HuH-7 (cell line): ENCODE results near the gene CDK11A.
"Not testable (repeated sequence)": the region's sequence is repeated elsewhere in the genome, so short reads cannot be mapped to it uniquely, and the experiment has no call there.

ENCODE experiments used
- DNase-seq: peaks from one replicate; pipeline ENCODE4 v3.0.0; 2011; ENCODE audit warnings: low spot score

The CDK11A gene

DNA sequence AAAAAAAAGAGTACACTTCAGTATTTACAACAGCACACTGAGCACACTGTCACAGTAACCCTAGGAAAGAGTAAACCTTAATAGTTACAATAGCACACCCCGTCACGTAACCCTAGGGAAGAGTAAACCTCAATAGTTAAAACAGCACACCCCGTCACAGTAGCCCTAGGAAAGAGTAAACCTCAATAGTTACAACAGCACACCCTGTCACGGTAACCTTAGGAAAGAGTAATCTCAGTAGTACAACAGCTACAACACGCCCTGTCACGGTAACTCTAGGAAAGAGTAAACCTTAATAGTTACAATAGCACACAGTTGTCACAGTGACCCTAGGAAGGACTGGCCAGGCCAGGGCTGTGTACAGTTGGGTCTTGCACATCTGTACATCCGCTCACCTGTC lies 3.0 kb downstream of the CDK11A start:
- no peak for DNase-seq

DNA sequence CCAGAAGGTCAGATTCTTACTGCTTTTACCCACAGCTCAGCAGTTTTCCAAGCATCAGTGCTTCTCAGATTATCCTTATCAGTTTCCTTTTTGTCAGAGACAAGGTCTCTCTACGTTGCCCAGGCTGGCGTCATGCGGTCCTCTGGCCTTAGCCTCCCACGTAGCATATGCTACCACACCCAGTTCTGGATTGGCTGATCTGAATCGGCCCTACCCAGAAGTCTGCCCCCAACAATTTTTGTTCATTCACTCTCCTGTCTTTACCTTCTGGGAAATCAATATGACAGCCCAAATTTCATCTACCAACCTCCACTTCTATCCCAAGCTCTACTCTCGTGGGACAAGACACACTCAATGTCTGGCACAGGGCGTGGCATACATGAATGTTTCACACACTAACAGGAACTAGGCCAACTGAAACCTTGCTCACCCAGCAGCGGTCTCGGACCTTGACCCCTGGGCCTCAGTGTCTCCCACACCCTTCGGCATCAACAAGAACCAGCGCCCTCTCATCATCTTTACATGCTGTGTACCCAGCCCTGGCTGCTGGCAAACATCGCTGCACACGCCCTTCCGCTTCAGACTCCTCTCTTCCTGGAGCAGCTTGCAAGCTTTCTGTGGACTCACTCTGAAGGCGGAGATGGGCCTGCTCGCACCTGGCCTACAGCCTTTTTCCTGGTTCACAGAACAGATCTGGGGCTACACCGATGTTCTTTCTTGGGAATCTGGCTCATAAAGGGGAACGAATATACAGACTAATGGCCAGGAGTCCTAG lies 8.9 kb downstream of the CDK11A start:
- DNase-seq: not testable (repeated sequence)

DNA sequence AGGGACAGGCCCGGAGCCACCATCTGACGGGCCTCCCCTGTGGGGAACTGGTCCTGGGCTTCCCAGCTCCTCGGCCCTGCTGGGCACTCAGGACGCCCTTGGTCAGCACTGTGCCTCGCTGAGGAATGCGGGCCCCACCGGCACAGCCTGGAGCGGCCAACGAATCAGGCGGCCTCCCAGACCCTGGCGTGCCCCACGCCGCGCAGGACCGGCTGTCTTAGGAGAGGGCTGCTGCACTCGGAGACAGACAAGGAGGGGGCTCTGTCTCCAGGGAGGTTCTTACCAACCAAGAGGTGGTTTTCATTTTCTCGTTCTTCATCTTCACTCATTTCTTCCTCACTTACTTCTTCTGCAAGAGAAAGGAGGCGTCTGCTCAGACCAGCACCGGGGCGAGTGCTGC lies 16.3 kb downstream of the CDK11A start:
- not testable (repeated sequence) for DNase-seq

DNA sequence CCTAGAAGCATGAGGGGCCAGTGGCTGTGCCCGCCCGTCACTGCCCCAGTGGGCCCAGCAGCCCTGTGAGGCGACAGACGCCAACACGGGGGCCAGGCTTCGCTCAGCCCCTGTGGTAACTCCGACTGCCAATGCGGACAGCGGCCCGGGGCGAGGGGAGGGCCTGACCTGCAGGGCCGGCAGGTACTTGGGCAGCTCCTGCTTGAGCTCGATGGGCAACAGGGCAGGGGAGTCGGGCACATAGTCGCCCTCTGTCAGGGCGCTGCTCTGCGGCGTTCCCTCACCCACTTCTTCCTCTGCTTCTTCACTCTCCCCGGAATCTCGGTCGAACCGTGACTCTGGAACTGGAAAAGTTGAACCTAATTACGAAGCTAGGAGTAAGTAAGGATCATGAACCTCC lies 16.9 kb downstream of the CDK11A start:
- not testable (repeated sequence) for DNase-seq

DNA sequence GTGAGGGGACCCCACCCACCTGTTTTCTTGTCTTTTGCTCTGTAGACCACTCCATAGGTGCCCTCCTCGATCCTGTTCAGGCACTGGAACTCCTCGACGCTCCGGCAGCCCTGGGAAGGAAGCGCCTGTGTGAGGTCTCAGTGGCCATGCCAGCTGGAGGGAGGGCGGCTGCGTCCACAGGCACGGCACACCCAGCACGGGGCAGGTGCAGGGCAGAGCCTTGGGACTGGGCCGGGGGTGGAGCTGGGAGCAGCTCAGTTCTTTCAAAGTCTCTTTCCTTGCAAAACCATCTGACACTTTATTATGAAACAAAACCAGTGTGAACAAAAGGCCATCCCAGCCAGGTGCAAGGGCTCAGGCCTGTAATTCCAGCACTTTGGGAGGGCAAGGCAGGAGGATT lies 18.5 kb downstream of the CDK11A start:
- not testable (repeated sequence) for DNase-seq

DNA sequence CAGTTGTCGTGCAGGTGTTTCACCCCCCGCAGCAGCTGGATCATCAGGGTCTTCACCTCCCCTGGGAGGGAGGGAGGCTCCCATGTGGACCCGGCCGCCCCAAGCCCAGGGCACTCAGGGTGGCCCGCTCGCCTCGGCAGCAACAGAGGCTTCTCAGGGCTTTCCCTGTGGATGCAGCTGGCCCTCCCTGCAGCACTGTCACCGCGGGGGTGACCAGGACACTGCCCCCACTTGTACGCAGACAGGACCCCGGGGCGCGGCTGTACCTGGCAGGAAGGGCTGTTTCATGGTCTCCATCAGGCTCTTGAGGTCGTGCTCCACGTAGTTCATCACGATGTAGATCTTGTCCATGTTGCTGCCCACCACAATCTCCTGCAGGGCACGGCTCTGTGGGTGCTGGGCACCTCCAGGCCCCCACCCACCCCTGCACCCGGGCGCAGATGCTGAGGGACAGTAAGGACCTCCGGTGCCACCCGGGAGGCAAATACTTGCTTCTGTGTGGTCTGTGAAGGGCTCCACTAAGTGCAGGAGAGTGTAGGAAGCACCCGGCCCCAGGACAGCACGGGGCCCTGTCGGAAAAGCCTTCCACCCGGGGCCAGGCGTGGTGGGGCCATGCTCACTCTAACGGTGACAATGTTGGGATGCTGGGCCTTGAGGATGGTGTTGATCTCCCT lies 19.7 kb downstream of the CDK11A start:
- DNase-seq: not testable (repeated sequence)

DNA sequence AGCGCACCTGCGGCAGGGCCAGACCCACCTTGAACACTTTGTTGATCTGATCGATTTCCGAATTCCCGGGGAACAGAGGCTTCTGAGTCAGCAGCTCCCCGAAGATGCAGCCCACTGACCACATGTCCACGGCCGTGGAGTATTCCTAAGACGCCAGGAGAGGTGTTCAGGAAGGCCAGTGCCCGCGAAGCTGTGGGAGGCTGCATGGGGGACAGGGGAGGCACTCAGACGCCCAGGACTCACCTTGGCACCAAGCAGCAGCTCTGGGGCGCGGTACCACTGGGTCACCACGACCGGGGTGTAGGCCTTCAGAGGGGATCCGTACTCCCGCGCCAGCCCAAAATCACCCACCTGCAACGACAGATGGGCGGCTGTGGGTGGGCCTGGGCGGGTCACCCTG lies 20.4 kb downstream of the CDK11A start:
- DNase-seq: peak; percentile 0

DNA sequence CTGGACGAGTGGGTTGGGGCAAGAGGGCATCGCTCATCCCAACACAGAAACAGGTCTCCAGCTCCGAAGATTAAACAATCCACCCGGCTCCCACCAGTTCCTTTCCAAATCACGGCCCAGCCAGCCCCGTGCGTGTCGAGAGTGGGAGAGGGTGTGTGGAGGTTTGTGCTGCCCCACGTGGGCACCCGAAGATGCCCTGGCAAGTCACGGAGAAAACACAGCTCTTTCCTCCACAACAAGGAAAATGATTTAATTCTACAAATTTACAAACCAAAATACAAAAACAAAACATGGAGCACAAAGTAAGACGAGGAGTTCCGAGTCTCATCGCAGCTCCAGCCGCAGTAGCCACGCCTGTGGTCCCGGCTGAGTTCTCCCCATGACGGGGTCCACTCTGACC lies 21.7 kb downstream of the CDK11A start:
- not testable (repeated sequence) for DNase-seq

DNA sequence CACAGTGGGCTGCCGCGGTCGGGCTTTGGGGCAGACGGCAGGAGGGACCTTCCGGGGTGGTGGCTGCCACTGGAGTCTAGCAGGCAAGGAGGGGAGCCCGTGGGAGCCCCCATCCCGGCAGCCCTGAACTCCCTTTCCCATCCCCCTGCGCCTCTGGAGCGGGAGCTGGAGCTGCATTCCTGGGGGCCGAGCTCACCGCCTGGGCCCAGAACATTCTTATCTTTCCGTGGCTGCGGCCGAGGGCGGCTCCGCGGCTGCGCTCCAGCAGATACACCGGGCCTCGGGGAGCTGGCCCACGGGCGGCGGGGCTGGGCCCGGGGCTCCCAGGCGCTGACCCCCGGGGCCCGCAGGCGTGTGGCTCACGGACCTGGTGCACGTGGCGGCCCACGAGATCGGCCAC lies 23.6 kb downstream of the CDK11A start:
- not testable (repeated sequence) for DNase-seq

DNA sequence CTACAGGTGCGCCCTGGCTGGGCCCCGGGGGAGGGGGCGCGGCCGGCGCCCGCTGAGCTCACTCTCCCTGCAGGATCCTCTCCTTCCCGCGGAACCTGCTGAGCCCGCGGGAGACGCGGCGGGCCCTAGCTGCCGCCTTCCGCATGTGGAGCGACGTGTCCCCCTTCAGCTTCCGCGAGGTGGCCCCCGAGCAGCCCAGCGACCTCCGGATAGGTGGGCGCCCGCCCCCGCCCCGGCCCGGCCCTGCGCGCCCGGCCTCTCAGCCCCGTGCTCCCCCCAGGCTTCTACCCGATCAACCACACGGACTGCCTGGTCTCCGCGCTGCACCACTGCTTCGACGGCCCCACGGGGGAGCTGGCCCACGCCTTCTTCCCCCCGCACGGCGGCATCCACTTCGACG lies 24.1 kb downstream of the CDK11A start:
- DNase-seq: not testable (repeated sequence)

DNA sequence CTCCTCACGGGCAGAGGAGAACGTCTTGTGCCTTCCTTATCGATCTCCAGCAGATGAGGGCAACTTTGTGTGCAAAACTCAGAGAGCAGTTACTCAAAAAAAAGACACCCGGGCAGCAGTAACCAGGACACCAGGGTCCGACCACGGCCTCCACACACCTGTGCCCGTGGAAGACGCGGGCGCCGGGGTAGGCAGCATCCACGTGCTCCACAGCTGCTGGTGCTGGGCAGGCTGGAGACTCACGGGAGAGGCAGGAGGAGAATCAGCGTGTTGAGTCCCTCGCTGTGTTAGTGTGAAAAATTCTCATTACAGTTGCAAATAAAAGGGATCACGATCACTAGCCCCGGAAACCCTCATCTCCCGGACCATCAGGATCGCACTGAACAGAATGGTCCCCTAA lies 25.1 kb downstream of the CDK11A start:
- not testable (repeated sequence) for DNase-seq

DNA sequence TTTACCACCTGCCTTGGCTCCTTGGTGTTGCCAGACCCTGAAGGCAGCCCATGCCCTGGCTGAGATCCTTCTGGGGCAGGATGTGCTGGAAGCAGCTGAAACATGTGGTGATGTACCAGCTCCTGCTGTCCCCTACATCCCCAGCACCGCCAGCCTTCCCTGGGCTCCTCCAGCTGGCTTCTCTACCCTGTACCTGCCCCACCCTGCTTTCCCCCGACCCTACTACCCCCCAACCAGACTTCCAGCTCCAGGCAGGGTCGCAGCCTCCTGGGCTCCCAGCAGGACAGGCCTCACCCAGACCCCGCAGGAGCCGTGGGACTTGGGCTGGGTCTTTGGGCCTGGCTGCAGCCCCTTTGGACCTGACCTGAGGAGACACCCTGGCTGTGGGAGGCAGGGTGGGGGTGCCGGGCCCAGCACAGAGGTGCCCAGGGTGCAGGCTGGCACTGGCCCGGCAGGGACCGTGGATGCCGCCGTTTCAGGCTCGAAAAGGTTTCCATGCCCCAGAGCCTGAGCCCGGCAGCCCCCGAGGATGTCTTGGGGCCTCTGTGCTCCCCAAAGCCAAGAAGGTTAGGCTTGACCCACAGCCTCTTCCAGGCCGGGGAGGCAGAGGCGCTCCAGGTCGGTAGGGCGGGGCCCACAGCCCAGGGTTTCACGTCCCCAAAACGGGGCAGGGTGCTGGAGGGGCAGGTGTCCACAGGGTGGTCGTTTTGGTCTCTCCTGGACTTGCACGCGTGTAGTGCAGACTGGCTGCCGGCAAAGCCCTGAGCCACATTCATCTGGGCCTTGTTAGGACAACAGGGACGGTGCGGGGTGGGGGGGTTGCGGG lies 26.6 kb downstream of the CDK11A start:
- peak; percentile 0 for DNase-seq

DNA sequence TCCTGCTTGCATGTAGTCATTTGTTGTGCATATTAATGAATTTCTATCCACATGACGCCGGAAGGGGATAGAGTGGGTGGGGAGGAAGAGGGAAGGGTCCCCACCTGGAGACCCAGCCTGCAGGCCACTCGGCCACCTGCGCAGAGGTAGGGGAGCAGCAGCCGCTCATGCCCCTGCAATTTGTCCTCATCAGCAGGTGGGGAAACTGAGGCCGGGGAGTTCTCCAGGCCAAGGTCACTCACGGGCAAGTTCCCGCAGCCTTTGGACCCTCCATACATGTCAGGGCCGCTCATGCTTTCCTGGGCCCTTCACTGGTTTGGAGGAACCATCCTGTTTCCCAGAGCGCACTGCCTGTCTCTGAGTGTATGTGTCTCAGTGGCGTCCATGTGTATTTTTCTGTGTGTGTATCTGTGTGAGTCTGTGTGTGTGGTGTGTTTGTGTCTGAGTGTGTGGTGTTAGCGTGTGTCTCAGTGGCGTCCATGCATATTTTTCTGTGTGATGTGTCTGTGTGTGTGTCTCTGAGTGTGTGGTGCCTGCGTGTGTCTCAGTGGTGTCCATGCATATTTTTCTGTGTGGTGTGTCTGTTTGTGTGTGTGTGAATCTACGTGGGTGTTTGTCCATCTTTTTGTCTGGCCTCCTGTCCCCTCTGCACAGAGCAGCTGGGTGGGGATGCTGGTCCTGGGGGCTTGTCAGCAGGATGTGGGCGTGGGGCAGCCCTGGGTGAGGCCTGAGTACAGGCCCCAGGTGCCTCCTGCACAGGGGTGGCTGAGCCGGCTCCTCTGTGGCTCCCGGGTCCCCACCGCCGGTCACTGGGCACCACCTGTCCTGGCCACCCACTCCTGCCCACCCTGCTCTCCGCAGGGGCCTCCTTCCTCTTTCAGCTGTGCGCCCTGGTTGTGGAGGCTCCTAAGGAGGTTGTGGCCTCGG lies 27.5 kb downstream of the CDK11A start:
- not testable (repeated sequence) for DNase-seq

DNA sequence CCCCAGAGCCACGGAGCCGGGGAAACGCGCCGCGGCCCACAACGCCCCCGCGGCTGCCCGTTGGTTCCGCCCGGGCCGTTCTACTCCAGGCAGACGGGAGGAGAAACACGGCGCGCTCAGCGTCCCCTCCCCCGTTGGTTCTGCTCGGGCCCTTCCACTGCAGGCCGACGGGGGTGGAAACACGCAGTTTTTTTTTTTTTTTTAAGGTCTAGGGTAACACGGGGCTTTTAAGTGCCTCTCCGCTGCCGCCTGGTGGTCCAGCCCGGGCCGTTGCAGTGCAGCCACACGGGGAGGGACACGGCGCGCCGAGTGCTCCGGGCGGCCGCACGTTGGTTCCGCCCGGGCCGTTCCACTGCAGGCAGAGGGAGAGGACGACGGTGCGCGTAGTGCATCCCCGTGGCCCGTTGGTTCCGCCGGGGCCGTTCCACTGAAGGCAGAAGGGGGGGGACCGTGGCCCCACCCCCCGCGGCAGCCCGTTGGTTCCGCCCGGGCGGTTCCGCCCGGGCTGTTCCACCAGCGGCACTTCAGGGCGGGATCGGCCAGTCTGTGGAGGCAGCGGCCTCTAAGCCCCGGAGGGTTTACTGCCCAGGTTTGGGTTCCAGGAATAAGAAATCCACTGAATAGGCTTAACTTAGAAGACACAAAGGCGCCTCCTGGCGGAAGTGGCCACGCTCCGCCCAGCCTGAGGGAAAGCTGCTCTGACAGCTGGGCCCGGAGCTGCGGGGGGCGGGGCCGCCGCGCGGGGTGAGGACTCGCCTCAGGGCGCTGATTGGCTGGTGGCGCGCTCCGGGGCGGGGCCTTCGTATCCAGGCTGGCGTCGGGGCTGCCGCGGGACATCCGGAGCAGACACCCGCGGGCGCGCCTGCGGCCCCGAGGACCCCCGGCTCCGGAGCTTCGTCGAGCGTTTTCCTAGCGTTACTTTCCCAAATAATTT lies 31.2 kb downstream of the CDK11A start, which contains the start of gene SLC35E2B:
Gene SLC35E2B (minus strand): TSS at position 82 of the 934 bp plus-strand sequence. CDS start 16,096 bp downstream, outside the sequence.
- DNase-seq: not testable (repeated sequence)

DNA sequence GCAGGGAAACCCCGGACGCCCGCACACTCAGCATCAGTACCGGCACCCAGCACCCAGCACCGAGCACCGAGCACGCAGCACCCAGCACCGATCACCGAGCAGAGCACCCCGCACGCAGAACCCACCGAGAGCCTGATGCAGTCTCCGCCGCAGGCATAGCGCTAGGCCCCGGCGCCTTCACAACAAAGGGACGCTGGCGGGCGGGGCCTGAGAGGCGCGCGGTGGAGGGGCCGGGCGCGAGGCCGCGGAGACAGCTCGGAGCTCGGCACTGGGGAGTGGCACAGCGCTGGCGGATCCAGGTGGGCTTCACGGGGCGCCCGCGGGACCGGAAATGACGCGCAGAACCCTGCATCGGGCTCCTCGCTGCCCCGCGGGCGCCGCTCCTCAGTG lies 31.8 kb downstream of the CDK11A start:
- not testable (repeated sequence) for DNase-seq

DNA sequence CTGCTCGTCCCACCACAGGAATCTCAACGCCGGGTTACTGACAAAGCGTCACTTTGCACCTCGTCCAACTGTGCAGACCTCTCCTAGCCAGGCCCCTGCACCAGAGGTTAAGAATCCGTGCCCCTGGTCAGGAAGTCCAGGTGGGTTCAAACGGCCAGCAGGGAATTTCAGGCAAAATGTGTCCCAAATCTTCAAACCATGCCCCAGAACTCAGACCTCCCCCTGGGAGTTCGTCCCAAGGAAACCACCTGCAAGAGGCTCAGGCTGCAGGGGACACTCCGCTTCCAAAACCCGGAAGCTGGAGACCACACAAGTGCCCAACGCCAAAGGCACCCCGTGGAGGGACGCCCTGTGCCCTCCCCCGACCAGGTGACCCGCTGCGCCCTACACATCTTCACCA lies 32.7 kb downstream of the CDK11A start:
- DNase-seq: not testable (repeated sequence)

DNA sequence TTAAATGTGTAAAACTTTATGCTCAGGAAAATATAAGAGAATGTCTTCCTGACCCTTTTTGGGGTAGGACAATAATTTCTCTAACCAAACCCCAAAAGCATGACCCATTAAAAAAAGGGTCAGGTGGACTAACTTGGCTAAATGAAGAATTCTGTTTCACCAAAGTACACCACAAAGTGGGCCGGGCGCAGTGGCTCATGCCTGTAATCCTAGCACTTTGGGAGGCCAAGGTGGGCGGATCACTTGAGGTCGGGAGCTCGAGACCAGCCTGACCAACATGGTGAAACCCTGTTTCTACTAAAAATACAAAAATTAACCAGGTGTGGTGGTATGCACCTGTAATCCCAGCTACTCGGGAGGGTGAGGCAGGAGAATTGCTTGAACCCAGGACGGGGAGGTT lies 34.6 kb downstream of the CDK11A start:
- not testable (repeated sequence) for DNase-seq

DNA sequence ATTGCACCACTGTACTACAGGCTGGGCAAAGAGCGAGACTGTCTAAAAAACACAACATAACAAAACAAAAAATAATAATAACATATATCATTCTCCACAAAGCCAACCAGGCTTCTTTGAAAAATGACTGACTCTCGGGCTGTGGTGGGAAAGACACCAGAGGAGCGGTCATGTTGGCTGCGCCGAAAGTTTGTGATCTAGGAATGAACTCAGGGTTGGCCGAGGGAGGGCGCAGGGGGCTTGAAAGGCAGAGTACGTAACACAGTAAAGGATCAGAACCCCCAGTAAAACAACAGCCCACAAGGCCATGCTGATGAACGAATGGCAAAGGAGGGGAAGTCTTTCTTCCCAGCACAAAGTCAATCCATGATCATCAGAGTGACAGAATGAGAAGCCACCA lies 36.3 kb downstream of the CDK11A start:
- DNase-seq: no peak

DNA sequence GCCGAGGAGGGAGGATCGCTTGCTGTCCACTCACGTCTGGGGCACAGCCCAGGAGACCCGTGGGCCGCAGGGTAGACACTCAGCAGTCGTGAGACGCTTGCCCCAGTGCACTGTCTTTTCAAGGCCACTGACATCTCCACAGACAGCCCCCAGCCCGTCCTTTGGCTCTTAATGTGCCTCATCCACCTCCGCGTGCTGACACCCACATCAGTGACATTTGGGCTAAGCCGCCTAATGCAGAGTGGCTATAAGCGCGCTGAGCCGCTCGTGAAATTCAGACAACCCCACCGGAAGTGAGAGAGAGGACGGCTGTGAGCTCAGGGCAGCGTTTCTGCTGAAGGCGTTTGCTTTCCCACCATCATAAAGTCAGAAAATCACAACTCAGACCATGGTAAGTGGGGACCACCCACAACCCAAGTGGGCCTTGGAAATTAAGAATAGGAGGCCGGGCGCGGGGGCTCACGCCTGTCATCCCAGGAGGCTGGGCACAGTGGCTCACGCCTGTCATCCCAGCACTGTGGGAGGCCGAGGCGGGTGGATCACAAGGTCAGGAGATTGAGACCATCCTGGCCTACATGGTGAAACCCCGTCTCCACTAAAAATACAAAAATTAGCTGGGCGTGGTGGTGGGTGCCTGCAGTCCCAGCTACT lies 40.0 kb downstream of the CDK11A start:
- no peak for DNase-seq
